Subcutaneous abdominal adipose tissue (tissue), 5 donors: ENCODE data around the gene ADARB2.

Experiments
- H3K27ac ChIP-seq: one replicate; pipeline ENCODE4 v1.7.0; 2013; ENCODE audit warnings: low read depth, mild to moderate bottlenecking, inconsistent platforms, low read length, moderate library complexity
- H3K27me3 ChIP-seq, 5 donors: one replicate each; pipeline ENCODE4 v1.7.0; 2013; ENCODE audit warnings: low read length in 5 of 5, inconsistent platforms in 1 of 5; ENCODE audit not compliant: control insufficient read depth in 5 of 5, insufficient read depth in 4 of 5
- H3K36me3 ChIP-seq, 5 donors: one replicate each; pipeline ENCODE4 v1.7.0; 2013; ENCODE audit warnings: low read length in 5 of 5; ENCODE audit not compliant: control insufficient read depth in 5 of 5, insufficient read depth in 5 of 5
- H3K4me1 ChIP-seq, 5 donors: one replicate each; pipeline ENCODE4 v1.7.0; 2013; ENCODE audit warnings: low read length in 5 of 5, mild to moderate bottlenecking in 3 of 5, moderate library complexity in 1 of 5; ENCODE audit not compliant: control insufficient read depth in 5 of 5, insufficient read depth in 5 of 5
- H3K4me3 ChIP-seq, 5 donors: one replicate each; pipeline ENCODE4 v1.7.0; 2013; ENCODE audit warnings: low read length in 5 of 5, low read depth in 1 of 5
- H3K9ac ChIP-seq, 5 donors: one replicate each; pipeline ENCODE4 v1.7.0; 2013; ENCODE audit warnings: low read length in 5 of 5, mild to moderate bottlenecking in 4 of 5, moderate library complexity in 3 of 5
- H3K9me3 ChIP-seq, 5 donors: one replicate each; pipeline ENCODE4 v1.7.0; 2013; ENCODE audit warnings: low read length in 5 of 5; ENCODE audit not compliant: control insufficient read depth in 5 of 5
- donor health status: healthy.
- donor health status: healthy.
- donor health status: healthy.
- donor health status: healthy.
- donor health status: healthy.

The ADARB2 gene

DNA sequence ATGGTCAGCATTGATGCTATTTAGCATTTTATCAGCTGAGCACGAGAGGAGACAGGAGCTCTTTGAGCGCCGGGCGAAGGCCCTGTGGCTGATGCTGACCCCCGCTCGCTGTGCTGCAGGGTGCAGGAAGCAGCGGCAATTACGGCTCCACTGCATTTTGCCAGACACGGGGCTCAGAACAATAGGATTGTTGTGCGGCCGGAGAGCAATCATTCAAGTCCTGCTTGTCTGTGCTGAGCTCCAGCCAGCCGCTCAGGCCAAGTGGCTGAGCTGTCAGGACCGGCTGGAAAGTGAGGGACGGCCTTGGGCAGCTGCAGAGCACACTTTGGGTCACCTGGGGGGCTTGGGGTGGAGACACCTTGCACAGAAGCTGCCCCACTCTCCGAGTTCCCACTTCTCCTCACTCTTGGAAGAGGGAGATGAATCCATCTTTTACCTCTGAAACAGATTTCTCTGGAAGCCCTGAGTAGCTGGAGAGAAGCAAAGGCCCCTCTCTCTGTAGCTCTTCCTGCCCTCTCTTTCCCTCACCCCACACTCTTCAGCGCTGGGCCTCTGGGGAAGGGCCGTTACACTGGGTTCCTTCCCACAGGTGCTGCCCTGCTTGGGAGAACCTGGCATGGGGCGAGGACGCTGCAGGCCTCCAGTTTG is 17.3 kb upstream of the ADARB2 start:
- Histone ChIP-seq H3K27me3 (peaks cover 0 to 10% (median 4%) of the 10 kb centered on the region in 5 donors), H3K4me3 (no peak overlapping the region), H3K36me3 (no peaks in the 10 kb centered on the region), H3K9ac (no peak overlapping the region), H3K27ac (no peak overlapping the region), H3K9me3 (peaks cover 12 to 32% (median 26%) of the 10 kb centered on the region in 5 donors), H3K4me1 (no peaks in the 10 kb centered on the region)

DNA sequence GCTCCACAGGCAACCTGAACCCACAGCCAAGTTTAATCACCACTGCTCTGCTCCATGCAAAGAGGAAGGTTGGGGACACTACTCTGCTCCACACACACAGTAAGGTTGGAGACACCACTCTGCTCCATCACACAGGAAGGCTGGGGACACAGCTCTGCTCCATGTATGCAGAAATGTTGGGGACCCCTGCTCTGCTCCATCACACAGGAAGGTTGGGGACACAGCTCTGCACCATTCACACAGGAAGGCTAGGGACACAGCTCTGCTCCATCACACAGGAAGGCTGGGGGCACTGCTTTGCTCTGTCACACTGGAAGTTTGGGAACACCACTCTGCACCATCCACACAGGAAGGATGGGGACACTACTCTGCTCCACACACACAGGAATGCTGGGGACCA is 14.8 kb upstream of the ADARB2 start:
- Histone ChIP-seq H3K4me3 (no peak overlapping the region), H3K27me3 (peaks cover 0 to 10% (median 4%) of the 10 kb centered on the region in 5 donors), H3K9ac (no peak overlapping the region), H3K27ac (no peak overlapping the region), H3K4me1 (no peaks in the 10 kb centered on the region), H3K36me3 (no peaks in the 10 kb centered on the region), H3K9me3 (peaks cover 10 to 26% (median 17%) of the 10 kb centered on the region in 5 donors)

DNA sequence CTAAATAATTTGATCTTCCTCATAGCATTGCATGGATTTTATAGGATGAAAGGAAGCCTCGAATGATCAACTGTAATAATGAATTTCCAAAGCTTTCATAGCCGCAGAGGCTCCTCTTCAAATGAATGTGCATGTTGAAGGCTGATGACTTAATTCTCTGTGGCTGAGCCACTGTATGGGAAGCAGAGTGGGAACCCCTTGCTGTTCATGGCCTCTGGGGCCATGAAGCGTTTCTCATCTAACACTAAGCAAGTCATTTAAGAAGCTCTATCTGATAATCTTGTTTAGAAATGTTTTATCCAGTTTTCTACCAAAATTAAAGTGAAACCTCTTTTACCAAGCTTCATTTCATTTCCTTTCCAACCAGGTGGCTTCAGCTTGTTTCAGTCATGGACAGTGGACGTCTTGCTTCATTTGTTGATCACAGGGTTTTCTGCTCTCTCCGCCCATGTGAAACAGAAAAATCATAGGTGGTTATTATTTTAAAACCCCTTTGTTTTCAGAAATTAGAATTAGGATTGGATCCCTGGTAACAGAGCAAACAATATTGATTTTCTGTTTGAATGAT is 10.3 kb upstream of the ADARB2 start:
- H3K4me3 ChIP-seq, result no peak overlapping the region
- no peaks in the 10 kb centered on the region for H3K36me3 ChIP-seq
- H3K9ac ChIP-seq, result no peak overlapping the region
- peaks cover 0 to 4% (median 0%) of the 10 kb centered on the region in 5 donors for H3K4me1 ChIP-seq
- H3K27me3 ChIP-seq, result peaks cover 0 to 17% (median 8%) of the 10 kb centered on the region in 5 donors
- H3K9me3 ChIP-seq, result peaks cover 10 to 26% (median 19%) of the 10 kb centered on the region in 5 donors
- H3K27ac ChIP-seq, result no peak overlapping the region

DNA sequence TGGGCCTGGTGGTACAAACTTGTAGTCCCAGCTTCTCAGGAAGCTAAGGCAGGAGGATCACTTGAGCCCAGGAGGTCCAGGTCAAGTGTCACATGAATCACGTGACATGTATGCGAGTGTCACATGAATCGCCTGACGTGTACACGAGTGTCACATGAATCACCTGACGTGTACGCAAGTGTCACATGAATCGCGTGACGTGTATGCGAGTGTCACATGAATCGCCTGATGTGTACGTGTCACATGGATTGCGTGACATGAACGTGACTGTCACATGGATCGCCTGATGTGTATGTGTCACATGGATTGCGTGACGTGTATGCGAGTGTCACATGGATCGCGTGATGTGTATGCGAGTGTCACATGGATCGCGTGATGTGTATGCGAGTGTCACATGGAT is 9.5 kb upstream of the ADARB2 start:
- Histone ChIP-seq H3K9me3 (peaks cover 10 to 21% (median 19%) of the 10 kb centered on the region in 5 donors), H3K4me1 (peaks cover 0 to 4% (median 0%) of the 10 kb centered on the region in 5 donors), H3K4me3 (no peak overlapping the region), H3K9ac (no peak overlapping the region), H3K27me3 (peaks cover 0 to 17% (median 8%) of the 10 kb centered on the region in 5 donors), H3K27ac (no peak overlapping the region), H3K36me3 (no peaks in the 10 kb centered on the region)

DNA sequence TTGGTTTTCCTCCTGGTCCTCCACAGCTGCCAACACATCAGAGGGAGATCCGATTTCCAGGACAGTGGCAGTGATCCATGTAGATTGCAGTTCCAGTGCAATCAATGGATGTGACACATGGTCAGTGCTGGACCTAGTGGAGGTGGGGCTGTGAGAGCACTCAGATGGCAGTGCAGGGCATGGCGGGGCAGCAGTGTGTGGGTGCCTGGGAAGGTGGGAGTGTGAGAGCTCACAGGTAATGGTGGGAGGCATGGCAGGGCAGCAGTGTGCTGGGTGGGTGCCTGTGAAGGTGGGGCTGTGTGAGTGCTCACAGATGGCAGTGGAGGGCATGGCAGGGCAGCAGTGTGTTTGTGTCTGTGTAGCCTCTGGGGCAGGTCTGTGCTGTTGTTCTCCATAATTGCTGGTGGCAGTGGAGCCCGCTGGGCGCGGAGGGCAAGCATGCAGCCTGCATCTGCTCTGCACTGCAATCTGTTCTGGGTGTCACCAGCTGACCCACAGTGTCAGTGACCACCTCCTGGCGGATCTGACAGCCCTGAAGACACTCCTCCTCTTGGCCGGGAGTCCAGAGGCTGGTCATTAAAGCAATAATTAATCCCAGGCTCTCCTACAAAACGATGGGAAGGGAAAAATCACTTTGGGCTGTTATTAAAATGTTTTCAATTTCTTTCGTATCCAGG is 8.6 kb upstream of the ADARB2 start:
- peaks cover 8 to 20% (median 17%) of the 10 kb centered on the region in 5 donors for H3K9me3 ChIP-seq
- H3K36me3 ChIP-seq, result no peaks in the 10 kb centered on the region
- H3K27ac ChIP-seq, result no peak overlapping the region
- no peak overlapping the region for H3K4me3 ChIP-seq
- no peak overlapping the region for H3K9ac ChIP-seq
- H3K27me3 ChIP-seq, result peaks cover 3 to 18% (median 11%) of the 10 kb centered on the region in 5 donors
- peaks cover 0 to 4% (median 0%) of the 10 kb centered on the region in 5 donors for H3K4me1 ChIP-seq

DNA sequence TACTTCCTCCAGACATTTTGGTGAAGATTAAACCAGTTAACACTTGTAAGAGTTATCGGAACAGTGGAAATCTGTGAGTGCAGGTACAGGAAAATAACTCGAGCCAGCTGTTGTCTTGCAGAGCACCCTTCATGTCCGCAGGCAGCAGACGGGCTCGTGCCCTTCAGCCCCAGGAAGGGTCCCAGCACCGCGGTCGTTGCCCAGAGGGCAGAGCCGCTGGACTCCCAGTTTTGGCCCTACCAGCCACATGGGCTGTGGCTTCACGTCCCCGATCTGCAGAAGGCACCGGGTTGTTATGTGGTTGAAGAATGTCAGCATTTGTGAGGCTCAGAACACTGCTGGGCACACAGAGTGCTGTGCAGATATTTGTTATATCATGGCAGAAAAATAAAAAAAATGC is 7.2 kb upstream of the ADARB2 start:
- Histone ChIP-seq H3K27me3 (peaks cover 13 to 30% (median 23%) of the 10 kb centered on the region in 5 donors), H3K9ac (no peak overlapping the region), H3K27ac (no peak overlapping the region)

DNA sequence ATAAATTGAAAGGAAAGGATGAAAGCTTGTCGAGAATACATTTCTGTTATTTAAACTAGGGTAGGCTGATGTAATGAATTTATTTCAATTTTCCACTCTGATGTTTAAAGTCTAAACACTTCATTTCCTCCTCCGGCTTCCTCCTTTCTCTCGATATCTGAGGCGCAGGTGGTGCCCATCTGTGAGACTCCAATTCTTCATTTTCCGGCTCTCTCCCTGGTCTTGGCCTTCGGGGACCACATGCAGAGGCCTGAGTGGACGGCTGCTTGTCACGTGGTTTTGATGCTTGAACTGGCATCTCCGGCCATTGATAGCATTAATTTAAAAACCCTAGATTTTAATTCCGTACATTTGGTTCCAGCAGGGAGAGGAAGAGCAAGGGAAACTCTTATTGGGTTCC is 5.8 kb upstream of the ADARB2 start:
- H3K9me3 ChIP-seq, result peaks cover 0 to 6% (median 3%) of the 10 kb centered on the region in 5 donors
- no peak overlapping the region for H3K4me3 ChIP-seq
- H3K27me3 ChIP-seq, result peaks cover 20 to 41% (median 30%) of the 10 kb centered on the region in 5 donors
- H3K36me3 ChIP-seq, result no peaks in the 10 kb centered on the region
- H3K4me1 ChIP-seq, result peaks cover 0 to 4% (median 0%) of the 10 kb centered on the region in 5 donors
- no peak overlapping the region for H3K9ac ChIP-seq
- no peak overlapping the region for H3K27ac ChIP-seq

More for the DNA sequence above, 7.2 kb upstream of the ADARB2 start:
- Histone ChIP-seq H3K4me1 (peaks cover 0 to 4% (median 0%) of the 10 kb centered on the region in 5 donors), H3K9me3 (peaks cover 4 to 13% (median 12%) of the 10 kb centered on the region in 5 donors), H3K36me3 (no peaks in the 10 kb centered on the region), H3K4me3 (no peak overlapping the region)

DNA sequence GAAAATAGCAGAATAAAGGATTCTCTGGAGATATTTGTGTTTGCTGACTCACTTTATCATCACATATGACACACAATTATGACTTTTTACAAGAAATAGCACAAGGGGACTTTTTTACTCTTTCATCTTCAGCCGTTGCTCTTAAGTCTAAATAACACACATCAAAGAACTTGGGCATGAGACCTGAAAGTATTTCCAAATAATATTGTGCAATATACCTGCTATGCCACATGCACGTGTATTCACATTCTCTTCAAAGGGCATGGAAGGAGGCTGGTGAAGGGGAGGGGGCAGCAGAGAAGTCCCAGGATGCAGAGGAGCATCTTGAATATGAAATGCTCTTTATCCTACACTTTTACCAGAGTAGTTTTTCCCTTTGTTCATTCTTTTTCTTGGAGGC is 4.1 kb upstream of the ADARB2 start:
- Histone ChIP-seq H3K36me3 (no peaks in the 10 kb centered on the region), H3K4me3 (no peak overlapping the region), H3K4me1 (peaks cover 0 to 12% (median 10%) of the 10 kb centered on the region in 5 donors), H3K27ac (no peak overlapping the region), H3K9me3 (no peaks in the 10 kb centered on the region), H3K9ac (no peak overlapping the region), H3K27me3 (peaks cover 31 to 57% (median 44%) of the 10 kb centered on the region in 5 donors)

DNA sequence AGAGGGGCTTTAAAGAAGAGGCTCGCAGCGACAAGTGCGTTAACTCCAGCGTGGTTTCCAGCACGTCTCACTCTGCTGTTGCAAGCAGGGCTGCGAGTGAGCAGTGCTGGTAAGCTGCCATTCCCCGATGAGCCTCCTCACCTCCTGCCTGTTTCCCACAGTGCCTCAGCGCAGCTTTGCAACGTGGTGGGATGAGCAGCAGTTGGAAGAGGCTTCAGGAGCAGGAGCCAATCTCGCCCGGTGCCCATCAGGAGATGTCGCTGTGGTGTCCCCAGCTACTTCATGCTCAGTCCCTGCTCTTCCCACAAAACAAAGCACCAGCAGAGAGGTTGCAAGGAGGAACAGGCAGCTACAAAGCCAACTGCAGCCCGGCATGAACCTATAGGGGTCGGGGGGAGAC is 2.4 kb upstream of the ADARB2 start:
- no peaks in the 10 kb centered on the region for H3K36me3 ChIP-seq
- no peaks in the 10 kb centered on the region for H3K9me3 ChIP-seq
- H3K27ac ChIP-seq, result no peak overlapping the region
- no peak overlapping the region for H3K9ac ChIP-seq
- peaks cover 0 to 15% (median 10%) of the 10 kb centered on the region in 5 donors for H3K4me1 ChIP-seq
- peaks cover 35 to 60% (median 50%) of the 10 kb centered on the region in 5 donors for H3K27me3 ChIP-seq
- no peak overlapping the region for H3K4me3 ChIP-seq

DNA sequence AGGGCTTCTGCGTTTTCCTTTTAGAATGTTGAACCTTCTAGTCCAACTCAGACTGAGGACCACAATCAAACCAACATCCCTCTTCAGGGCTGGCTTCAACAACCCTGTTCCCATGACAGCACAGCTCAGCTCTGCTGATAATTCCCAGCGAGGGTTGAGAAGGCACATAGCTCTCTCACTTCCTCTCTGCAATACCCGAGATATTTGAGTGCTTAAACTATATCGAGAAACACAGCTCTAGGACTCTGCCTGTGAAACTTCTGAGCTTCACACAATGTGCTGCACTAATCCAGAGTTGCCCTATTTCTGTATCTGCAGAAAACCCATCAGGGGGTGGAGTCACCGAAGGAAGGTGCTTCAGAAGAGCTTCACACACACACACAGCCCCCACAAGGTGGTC is 1.6 kb upstream of the ADARB2 start:
- H3K9ac ChIP-seq, result no peak overlapping the region
- H3K4me3 ChIP-seq, result no peak overlapping the region
- H3K27ac ChIP-seq, result no peak overlapping the region
- no peaks in the 10 kb centered on the region for H3K36me3 ChIP-seq
- peaks cover 0 to 15% (median 10%) of the 10 kb centered on the region in 5 donors for H3K4me1 ChIP-seq
- H3K9me3 ChIP-seq, result no peaks in the 10 kb centered on the region
- peaks cover 35 to 57% (median 49%) of the 10 kb centered on the region in 5 donors for H3K27me3 ChIP-seq
